NCI-H2029 treated with DMSO at 0.1 percent for 48 hours (cell line): Measurements from ENCODE around the gene FLAD1.

Experiments used
- DNase-seq: peaks from one replicate; lab custom pipeline; 2025; lab: John Stamatoyannopoulos, UW

Gene FLAD1

GRCh38 chr1:154952664-154953063 is 30.5 kb upstream of the FLAD1 start:
- no peak for DNase-seq

GRCh38 chr1:154953611-154954038 is 29.5 kb upstream of the FLAD1 start:
- no peak for DNase-seq

GRCh38 chr1:154954541-154954940 is 28.6 kb upstream of the FLAD1 start:
- DNase-seq = no peak

DNA sequence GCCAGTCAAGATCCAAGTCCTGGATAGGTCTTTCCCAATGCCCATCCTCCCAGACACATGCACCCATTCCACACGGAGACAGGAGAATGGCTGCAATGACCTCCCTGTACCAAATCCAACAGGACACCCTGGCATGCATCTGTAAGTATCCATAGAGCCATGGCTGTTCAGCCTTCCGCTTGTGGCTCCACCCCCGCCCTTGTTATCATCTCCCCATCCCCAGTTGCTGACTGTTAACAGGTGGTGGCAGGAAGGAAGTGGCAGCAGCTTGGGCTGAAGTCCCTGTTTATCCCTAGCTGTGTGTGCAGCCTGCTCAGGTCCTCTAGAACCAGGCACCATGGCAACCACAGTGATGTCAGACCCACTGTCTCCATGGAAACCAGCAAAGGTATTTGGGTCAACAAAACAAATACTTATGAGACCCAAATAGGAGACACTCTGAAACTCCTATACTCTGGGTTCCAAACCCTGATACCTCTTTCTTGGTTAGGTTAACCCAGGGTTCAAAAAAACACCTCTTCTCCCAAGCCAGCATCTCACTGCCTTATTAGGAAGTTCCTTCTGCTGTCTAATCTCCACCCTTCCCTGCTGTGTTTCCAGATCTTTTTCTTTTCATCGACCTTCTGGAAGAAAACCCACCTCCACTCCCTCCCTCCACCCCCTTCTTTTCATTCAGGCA is 28.0 kb upstream of the FLAD1 start:
- peak; percentile 23 for DNase-seq

GRCh38 chr1:154955718-154956543 is 27.2 kb upstream of the FLAD1 start, which contains the start of gene PBXIP1:
Gene PBXIP1, minus strand, starts transcription at chr1:154956099. Its CDS starts 2,378 bp downstream, at chr1:154953721.
- DNase-seq = peak; percentile 65

- no peak for DNase-seq
Measured at GRCh38 chr1:154956544-154956941, 26.6 kb upstream of the FLAD1 start.

- no peak for DNase-seq
Measured at GRCh38 chr1:154957091-154957657, 26.0 kb upstream of the FLAD1 start.

DNA sequence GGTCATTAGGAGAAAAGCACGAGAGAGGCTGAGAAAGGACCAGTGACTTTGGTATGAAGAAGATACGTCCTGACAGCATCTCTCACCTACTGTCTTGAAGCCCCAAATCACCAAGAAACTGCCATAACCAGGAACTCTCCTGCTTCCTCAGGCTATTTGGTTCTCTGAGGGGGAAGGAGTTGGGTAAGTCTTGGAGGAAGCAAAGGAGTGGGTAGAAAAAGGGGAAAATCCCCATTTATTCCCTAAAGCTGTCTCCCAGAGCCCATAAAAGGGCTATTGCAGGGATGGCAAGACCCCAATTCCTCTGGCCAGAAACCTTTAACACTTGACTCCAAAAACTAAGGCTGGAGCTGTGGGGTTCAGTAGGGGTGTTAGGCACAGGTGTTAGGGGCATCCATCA is 25.1 kb upstream of the FLAD1 start:
- no peak for DNase-seq

GRCh38 chr1:154958681-154959425 is 24.3 kb upstream of the FLAD1 start:
- DNase-seq = no peak

- no peak for DNase-seq
Measured at GRCh38 chr1:154959426-154959780, 23.7 kb upstream of the FLAD1 start.

GRCh38 chr1:154960446-154961136 is 22.6 kb upstream of the FLAD1 start:
- DNase-seq = no peak

DNA sequence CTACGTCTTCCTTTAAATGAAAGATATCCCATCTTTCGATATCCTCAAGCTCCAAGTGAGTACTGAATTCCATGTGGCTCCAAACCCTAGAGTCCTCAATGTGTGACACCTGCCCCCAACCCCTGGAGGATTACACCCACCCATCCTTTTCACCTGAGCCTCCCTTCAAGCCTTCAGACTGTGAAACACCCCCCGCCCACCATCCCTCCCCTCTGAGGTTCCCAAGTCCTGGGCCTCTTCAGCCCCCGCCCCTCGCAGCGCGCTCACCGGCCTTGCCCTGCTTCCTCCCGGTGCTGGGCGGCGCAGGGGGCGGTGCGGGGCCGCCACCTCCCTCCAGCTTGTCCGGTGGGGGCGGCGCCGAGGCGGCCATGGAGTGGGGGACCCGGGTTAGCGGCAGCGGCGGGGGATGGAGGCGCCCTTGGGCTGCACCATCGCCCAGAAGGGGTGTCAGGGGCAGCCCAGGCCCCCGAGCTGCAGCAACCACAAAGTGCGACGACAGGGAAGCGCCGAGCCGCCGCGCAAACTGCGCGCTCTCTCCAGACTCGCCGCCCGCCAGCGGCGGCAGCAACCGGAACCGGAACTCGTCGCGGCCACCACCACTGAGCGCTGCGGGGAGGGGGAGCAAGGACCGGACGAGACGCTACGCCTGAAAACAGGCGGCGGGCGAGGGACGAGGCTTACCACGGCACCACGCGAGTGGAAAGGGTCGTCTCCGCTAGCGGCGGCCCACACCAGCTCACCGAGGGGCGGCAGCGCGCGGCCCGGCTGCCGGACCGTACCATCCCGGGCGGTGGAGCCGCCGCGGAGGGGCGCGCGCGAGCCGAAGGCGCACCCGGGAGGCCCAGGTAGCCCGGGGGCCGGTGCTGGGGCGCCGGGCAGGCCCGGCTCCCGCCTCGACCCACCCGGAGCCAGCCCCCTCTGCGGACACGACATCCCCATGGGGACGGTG is 21.7 kb upstream of the FLAD1 start, which contains the start of gene PYGO2:
PYGO2 (minus strand) TSS at position 576 of the 949 bp plus-strand sequence; CDS start at position 370, 206 bp downstream.
- peak; percentile 12 for DNase-seq

DNA sequence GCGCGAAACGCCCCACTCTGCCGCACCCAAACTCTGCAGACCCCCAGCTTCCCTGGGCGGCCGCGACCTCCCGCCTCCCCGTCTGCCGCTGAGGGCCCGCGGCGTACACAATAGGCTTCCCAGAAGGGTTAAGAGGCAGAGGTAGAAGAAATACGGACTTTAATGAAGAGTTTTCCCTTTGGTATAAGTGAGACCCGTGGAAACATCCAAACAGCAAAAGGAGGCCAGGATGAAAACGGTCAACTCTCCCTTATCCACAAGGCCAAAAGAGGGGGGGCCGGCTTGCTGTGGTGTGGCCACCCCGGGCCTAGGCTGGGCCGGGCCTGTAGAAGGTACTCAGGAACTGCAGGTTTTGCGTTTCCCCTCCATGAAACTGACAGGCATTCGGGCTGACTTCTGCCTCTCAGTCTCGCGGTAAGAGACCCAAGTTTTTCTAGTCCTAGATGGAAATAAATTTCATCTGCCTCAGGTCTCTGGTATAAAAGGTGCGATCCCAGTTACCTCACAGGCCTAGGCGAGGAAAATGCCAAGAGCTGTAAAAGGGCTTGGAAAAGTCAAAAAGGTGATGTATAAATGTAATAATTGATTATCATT is 20.9 kb upstream of the FLAD1 start:
- DNase-seq = no peak

DNA sequence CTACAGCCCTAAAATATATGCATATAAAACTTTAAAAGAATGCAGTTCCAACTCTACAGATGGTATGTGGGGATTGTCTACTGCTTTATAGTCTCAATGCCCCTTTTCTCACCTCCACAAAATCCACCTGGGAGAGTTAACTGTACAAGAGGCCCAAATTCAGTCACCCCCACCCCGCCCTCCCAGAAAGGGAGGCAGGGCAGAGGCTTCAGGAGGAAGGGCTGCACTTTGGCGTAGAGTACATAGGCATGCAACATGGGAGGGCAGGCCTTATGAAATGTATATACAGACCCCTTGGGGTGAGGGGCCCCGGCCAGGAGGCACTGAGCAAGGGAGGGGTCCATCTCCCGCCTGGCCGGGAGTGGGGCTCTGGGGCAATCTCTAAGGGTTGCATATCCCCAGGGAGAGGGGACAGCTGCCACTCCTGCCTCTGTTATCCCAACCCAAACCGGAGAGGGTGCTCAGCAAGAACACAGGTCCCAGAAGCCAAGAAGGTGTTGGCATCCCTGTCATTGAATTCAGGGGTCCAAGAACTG is 20.3 kb upstream of the FLAD1 start:
- DNase-seq = no peak

GRCh38 chr1:154963643-154964042 is 19.5 kb upstream of the FLAD1 start:
- DNase-seq = no peak

- no peak for DNase-seq
Measured at GRCh38 chr1:154964359-154964758, 18.8 kb upstream of the FLAD1 start.

- no peak for DNase-seq
Measured at GRCh38 chr1:154966111-154966510, 17.0 kb upstream of the FLAD1 start.

DNA sequence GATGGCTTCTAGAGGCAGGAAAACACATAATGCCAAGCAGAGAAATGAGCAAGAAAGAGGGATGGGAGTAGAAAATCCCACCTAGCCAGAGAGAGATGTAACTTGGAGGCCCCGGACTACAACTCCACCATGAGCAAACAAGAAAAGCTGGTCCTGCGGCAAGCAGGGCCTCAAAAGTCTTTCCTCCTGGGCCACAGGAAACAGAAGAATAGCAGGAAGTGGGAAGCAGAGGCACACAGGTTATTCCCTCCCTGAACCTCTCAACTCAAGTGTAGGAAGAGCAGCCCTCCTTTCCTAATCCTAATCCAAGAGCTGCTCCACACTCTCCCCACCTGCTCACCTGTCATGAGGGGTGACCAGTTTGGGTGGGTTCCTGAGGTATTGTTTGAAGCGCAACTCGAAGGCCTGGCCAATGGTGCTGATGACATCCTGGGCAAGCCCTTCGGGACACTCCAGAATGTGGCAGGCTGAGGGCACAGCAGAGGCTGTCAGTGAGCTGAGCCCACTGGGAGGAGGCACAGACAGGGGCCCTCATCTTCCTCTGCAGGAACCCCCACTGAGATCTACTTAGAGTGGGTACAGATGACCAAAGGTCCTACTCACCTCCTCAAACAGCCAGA is 15.7 kb upstream of the FLAD1 start:
- DNase-seq = no peak

- no peak for DNase-seq
Measured at GRCh38 chr1:154968731-154969130, 14.4 kb upstream of the FLAD1 start.
